ENCODE data around the gene ACAD11.
"Not testable (repeated sequence)": the region's sequence is repeated elsewhere in the genome, so short reads cannot be mapped to it uniquely, and the experiment has no call there.

ACAD11 gene

GRCh38 chr3:132652640-132653270, 6.9 kb downstream of the ACAD11 start:
- no peak overlapping the region for H3K4me3 ChIP-seq (replicated peaks; ENCODE audit: low read depth, low read length)
- TF ChIP-seq CTCF (IDR thresholded peaks at IDR 0.05; ENCODE audit: low read length, missing control alignments) = no peak
- peak; percentile 24 for DNase-seq (ENCODE audit: low read depth)

GRCh38 chr3:132650153-132650552, 9.5 kb downstream of the ACAD11 start:
- DNase-seq (ENCODE audit: low read depth) = no peak
- no peak overlapping the region for H3K4me3 ChIP-seq (replicated peaks; ENCODE audit: low read depth, low read length)
- TF ChIP-seq CTCF (IDR thresholded peaks at IDR 0.05; ENCODE audit: low read length, missing control alignments) = no peak

GRCh38 chr3:132645058-132645457, 14.6 kb downstream of the ACAD11 start:
- DNase-seq (ENCODE audit: low read depth) = no peak
- TF ChIP-seq CTCF (IDR thresholded peaks at IDR 0.05; ENCODE audit: low read length, missing control alignments) = no peak
- H3K4me3 ChIP-seq (replicated peaks; ENCODE audit: low read depth, low read length) = no peak overlapping the region

- DNase-seq (ENCODE audit: low read depth) = no peak
- no peak overlapping the region for H3K4me3 ChIP-seq (replicated peaks; ENCODE audit: low read depth, low read length)
- TF ChIP-seq CTCF (IDR thresholded peaks at IDR 0.05; ENCODE audit: low read length, missing control alignments) = no peak
These were observed 16.2 kb downstream of the ACAD11 start for GRCh38 chr3:132643366-132643765.

GRCh38 chr3:132642539-132642847, 17.1 kb downstream of the ACAD11 start:
- no peak for DNase-seq (ENCODE audit: low read depth)
- no peak for TF ChIP-seq CTCF (IDR thresholded peaks at IDR 0.05; ENCODE audit: low read length, missing control alignments)
- H3K4me3 ChIP-seq (replicated peaks; ENCODE audit: low read depth, low read length) = no peak overlapping the region

GRCh38 chr3:132641837-132642538, 17.6 kb downstream of the ACAD11 start:
- DNase-seq (ENCODE audit: low read depth) = peak; percentile 81
- H3K4me3 ChIP-seq (replicated peaks; ENCODE audit: low read depth, low read length) = no peak overlapping the region
- TF ChIP-seq CTCF (IDR thresholded peaks at IDR 0.05; ENCODE audit: low read length, missing control alignments) = peak; percentile 62

- not testable (repeated sequence) for DNase-seq (ENCODE audit: low read depth); H3K4me3 ChIP-seq (replicated peaks; ENCODE audit: low read depth, low read length)
These were observed 18.2 kb downstream of the ACAD11 start for GRCh38 chr3:132641427-132641826.

Data from fibroblast of pulmonary artery (primary cell).